Putamen (tissue), 1 donor: ENCODE measurements around the gene EVA1A.
"Not testable (repeated sequence)": the region's sequence is repeated elsewhere in the genome, so short reads cannot be mapped to it uniquely, and the experiment has no call there.

Experiments used
- DNase-seq: peaks from one replicate; pipeline ENCODE4 v3.0.0-alpha.2; 2016; ENCODE audit warnings: low spot score

The EVA1A gene

DNA sequence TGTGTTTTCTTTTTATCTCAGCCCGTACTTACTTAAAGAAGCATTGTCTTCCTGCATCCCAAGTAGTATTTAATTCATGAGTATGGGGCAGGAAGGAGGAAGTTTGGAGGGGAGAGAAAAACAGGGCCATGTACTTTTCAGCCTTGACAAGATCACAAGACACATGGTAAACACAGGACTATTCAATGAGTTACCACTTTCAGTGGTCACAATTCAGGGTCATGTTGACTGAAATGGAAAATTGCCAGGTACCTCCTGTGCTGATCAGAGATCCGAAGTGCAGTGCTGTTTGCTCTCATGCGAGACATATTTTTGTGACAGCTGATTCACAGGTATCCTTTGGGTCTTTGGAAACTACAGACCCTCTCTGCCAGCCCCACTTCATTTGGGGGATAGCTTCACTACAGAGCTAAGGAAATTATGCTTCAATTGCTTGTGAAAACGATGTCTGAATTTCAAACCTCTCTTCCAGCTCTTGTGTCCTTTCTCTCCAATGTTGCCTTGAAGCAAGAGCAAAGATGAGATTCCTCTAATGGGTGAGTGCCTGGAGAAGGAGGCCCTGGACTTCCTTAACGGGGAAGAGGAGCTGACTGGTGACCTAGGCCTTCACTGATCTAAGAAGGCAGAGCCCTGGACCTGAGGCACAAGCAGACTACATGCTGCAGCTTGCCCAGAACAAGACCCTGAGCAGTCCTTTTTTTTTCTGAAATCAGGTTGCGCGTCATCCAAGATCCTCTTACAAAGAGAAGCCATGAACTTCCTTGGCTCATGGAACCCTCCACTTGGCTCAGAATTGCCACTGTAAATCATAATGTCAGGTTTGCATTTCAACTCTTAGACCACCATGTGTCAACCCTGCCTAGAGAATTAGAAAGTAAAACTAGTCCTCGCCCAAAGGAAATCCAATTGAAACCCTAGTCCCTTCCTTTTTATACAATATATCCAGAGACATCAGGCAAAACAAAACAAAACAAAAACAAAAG, 44.1 kb downstream of the EVA1A start:
- DNase-seq: no peak

DNA sequence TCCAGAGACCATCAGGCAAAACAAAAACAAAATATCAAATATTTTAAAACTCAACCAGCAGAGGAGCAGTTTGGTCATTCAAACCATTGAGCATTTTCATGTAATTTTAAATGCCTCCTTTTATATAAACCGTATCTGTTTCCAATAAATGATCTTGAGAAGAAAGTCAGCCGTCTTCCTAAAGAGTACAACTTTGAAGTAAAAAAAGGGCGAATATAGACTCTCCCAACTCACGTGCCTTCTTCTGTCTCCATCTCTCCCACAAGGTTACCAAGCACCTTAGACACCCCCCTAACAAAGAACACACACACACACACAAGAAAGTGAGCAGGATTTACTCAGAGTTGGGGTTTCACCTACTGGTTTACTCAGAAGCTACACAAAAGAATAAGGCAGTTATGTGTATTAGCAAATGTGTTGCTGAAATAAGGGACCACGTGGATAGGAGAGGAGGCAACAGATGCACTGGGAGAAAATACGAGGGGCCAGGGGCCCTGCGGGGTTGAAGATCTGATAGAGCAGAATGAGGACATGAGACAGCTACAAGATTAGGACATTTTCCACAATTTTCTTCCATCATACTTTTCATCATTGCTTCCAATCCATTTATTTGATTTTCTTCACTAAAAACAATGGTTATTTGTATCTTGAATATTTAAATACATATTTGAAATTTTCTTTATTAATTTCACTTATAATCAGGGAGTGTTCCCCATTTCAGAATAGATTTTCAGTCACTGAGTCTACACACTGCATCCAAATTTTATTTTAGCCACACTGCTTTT, 45.0 kb downstream of the EVA1A start:
- DNase-seq: no peak

DNA sequence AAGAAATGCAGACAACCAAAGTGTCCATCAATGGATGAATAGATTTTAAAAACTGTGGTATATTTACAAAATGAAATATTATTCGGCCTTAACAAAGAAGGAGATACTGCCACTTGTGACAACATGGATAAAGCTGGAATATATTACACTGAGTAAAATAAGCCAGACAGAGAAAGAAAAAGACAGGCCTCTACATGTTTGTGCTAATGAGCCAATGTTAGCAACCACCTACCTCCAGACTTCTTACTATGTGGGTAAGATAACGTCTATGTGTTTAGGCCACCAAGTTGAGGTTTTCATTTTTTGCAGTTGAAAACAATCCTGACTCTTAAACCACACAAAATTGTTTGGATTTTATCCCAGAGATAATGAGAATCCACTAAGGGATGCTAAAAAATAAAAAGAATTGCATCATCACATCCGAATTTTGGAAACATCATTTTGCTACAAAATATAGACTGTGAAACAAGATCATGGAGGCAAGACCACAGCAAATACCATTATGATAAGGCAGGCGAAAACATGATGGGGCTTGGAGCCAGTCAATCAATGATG, 47.0 kb downstream of the EVA1A start:
- no peak for DNase-seq

DNA sequence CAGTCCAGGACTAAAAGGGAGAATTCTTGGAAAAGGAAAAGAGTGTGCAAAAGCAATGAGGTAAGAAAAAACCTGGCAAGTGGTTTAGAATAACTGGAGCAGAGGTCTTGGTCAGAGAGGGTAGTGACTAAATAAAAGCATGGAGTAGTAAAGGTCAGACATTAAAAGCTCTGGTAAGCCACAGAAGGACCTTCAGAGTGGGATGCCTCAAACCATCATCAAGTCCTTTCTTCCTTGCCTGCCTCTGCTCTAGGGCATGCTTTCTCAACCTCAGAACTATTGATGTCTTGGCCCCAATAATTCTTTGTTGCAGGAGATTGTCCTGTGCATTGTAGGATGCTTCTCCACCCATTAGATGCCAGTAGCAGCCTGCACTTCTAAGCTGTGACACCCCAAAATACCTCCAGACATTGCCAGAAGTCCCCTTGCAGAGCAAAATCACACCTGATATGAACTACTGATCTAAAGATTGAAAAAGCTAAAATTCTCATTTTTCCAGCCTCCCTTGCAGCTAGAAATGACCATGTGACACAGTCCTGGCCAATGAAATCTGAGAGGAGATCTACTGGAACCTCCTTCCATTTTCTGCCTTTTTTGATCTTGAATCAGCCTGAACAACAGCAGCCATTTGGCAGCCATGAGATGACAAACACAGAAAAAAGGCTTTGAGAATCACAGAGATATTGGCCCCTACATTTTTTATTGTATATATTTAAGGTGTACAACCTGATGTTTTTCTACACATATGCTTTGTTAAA, 48.1 kb downstream of the EVA1A start:
- DNase-seq: no peak

DNA sequence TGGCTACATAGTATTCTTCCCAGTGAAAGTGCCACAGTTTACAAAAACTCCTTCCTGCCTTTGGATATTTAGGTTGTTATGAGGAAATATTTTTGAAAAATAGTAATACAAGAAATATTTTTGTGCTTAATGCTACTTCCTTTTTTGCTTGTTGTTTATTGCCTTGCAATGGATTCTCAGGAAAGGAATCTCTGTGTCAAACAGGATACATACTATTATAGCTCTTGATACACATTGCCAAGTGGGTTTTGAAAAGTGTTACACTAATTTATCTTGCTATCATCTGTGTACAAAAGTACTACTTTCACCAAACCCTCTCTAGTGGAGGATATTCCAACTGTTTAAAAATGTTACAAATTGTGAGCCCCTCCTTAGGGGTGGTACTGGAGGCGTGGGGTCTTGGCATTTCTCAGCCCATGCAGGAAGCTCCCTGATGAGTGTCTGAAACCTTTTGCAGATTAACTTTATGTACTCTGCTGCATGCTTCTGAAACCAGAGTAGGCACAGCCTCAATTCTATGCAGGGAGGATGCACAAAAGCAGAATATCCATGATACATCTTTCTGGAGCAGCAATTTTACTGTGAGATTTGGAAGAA, 54.5 kb downstream of the EVA1A start:
- no peak for DNase-seq

DNA sequence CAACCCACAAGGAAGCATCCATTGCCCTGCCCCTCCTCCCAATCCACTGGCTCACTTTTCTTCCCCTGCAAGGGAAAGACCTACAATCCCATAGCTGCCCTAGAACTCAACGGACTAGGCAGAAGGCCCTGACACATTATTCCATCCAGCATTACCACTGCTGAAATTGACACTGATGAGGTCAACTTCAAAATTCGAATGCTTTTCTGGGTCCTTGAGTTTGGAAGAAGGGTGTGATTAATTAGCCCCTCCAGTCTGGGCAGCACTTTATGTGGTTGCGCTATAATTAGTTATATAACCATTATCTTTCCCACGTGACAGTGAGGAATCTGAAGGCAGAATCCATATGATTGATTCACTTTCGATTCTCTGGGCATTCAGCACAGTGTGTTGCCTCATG, 55.7 kb downstream of the EVA1A start:
- no peak for DNase-seq

DNA sequence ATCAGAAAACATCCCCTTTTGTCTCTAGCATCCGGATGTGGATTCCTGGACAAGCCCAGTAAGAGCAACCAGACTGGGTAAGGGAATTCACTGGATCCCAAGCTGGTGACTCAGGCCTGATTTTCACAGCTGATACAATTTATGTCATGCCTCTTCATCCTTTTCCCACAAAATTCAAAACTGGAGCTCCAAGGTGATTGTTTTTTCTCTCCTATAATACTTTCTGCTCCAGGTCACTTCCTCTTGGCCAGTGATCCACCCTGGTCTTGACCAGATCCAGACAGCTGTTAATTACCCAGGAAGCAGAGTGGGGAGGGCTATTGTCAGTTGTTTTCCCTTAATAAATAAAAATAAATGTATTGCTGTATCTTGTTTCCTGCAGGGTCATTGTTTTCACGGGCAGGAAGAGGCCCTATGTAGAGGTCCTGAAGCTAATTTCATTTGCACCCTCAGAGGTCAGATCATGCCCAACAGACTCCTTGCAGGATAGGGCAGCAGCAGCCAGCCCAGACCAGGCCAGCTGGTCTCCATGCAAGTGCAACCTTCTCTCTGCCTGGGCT, 57.6 kb downstream of the EVA1A start:
- no peak for DNase-seq

DNA sequence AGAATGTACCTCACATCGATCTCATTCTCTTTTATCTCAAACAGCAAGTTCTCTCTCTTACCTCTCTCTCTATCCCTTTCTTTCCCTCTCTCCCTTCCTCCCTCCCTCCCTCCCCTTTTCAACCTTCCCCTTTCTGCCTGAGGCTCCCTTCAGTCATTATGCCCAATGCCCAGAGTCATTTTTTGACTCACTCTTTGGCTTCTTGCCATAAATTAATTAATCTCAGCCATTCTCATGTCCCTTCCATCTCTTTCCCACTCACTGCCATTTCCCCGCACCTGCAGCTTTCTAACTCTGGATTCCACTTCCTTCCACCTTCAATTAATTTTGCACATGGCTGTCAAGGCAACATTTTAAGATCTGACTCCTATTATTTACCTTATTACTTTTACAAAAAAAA, 60.1 kb downstream of the EVA1A start:
- DNase-seq: no peak

DNA sequence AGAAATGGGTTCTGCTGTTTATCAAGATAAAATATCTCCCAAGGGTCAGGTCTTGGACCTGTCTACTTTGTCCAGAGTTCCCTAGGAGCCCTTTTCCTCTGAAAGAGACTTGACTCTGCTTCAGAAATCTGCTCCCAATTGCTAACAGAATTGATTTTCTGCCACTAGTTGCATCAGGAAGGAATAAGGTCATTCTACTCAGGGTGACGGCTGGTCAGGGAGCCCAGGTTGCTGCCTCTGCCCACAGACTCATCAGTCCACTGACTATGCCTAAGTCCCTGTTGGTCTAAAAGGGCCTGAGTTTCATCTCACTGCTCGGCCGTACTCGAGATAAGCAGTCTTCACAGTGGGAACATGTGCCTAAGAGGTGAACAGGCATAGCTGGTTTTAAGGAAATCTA, 61.2 kb downstream of the EVA1A start:
- DNase-seq: no peak

DNA sequence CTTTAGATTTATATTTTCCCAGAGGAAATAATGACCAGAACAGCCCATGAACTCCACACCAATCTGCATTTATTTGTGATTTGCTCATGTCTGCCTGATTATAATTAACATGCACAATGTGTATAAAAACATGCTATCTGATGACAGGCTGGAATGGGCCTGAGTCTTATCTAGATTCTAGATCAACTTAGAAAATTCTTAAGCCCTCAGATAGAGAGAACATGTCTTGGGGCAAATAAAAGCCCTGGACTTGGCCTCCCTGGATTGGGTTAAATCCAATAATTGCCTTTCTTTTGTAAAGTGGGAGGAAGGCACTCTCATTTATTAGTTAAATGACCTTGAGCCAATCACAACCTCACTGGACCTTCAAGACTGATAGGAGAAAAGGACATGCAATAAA, 61.8 kb downstream of the EVA1A start:
- DNase-seq: no peak

DNA sequence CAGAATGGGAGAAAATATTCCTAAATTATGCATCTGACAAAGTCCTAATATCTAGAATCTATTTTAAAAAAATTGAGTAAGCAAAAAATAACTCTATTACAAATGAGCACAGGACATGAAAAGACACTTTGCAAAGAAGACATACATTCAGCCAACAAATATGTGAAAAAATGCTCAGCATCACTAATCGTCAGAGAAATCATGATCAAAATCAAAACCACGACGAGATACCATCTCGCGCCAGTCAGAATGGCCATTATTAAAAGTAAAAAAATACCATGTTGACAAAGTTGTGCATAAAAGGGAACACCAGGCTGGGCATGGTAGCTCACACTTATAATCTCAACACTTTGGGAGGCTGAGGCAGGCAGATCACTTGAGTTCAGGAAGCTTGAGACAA, 63.5 kb downstream of the EVA1A start:
- DNase-seq: no peak

DNA sequence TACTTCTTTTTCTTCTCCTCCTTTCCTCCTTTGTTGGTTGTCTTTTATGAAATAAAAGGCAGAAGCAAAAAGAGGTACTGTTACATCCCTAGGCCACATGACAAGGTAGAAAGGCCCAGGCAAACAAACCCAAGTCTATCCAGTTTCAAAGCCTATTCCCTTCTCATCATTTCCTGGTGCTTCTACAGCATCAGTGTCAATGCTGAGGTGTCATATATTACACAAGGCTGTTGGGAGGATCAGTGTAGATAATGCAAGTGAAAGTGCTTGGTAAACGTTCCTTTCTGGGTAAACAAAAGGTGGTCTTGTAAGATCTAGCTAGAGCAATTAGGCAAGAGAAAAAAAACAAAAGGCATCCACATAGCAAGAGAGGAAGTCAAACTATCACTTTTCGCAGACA, 64.9 kb downstream of the EVA1A start:
- DNase-seq: no peak

DNA sequence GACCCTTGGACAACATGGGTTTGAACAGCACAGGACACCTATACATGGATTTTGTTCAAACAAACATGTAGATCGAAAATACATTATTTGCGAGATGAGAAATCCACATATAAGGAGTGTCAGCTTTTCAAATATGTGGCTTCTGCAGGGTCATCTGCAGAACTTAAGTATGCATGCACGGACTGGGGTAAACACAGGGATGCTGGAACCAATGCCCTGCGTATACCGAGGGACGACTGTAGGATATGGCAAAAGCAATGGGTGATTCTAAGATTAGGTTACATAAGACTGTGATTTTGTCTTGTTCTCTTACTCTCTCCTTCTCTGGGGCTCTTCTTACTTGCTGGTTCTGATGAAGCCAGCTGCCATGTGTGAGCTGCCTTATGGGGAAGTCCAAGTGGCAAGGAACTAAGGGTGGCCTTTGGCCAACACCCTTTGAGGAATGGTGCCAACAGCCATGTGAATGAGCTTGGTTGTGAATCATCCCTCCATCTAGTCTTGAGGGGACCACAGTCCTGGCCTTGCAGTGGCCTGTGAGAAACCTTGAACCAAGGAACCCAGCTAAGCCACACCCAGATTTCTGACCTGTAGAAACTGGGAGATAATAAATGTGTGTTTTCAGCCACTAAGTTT, 66.5 kb downstream of the EVA1A start:
- no peak for DNase-seq

DNA sequence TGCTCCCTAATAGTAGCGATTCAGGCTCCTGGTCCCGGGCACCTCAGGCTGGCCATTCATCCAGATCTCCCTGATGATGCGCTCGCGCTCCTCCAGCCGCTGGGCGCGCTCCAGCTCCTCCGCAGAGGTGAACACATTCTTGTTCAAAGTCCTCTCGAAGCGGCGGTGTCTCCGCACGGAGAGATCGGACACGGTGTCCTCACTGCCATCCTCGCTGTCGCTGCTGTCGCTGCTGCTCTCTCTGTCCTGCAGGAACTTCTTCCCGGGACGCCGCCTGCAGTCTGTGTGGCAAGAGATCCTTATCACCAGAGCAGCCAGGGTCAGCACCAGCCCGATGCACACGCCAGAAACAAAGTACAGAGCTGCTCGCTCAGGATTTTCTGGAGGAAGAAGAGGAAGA, 67.5 kb downstream of the EVA1A start:
- no peak for DNase-seq

DNA sequence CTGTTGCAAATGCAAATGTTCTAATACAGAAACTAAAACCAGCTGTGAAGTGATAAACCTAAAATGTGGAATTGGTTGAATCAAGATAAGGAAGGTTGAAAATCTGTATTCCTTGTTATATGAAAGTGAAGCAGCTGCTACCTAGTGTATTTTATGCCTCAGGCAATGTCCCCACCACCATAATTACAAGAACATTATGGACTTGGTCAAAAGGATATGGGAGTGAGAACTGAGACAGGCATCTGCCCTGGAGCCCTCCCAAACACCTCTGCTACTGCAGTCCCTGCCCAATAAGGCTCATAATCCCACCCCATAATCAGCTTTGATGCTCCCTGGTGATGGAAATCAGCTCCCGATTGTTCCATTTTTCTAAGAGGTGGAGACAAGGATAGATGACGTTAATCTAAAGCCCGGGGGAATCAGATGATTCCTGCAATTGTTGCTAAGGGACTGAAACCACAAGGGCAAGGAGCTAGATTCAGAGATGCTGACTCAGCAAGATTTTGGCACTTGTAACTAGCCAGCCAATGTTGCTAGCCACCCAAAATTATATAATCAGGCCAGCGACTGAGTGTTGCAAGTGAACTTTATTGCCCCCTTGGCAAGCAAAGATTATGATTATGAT, 69.5 kb downstream of the EVA1A start:
- no peak for DNase-seq

DNA sequence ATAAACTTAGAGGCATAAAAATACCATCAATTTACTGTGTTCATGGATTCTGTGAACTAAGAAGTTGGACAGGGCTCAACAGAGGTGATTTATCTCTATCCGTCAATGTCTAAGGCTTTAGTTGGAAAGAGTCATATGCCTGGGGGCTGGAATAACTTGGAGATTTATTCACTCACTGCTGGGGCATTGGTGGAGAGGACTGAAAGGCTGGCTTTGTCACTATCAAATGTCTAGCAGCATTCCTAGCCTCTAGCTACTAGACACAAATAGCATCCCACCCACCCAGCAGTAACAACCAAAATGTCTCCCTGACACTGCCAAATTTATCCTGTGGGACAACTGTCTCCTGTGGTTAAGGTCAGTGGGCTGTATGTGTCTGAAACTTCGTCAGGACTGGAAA, 71.0 kb downstream of the EVA1A start:
- no peak for DNase-seq

DNA sequence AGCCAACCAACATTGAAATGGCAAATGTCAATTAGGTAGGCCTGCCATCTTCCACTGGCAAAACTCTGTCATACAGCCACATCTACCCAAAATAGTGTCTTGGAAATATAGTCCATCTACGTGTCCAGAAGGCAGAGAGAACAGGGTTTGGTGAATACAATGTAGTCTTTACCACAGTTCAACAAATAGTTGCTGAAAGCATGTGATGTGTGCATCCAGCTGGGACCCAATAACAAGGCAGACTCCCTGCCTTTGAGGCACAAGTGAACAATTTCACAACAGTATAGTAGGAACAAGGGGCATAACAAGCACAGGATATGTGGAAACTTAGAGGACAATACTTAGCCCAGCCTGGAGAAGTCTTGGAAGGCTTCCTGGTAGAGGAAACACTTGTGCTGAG, 72.6 kb downstream of the EVA1A start:
- no peak for DNase-seq

DNA sequence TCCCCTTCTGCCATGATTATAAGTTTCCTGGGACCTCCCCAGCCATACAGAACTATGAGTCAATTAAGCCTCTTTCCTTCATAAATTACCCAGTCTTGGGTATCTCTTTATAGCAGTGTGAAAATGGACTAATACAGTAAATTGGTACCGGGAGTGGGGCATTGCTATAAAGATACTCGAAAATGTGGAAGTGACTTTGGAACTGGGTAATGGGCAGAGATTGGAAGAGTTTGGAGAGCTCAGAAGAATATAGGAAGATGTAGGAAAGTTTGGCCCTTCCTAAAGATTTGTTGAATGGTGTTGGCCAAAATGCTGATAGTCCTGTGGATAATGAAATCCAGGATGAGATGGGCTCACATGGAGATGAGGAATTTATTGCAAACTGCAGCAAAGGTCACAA, 74.0 kb downstream of the EVA1A start:
- DNase-seq: not testable (repeated sequence)

DNA sequence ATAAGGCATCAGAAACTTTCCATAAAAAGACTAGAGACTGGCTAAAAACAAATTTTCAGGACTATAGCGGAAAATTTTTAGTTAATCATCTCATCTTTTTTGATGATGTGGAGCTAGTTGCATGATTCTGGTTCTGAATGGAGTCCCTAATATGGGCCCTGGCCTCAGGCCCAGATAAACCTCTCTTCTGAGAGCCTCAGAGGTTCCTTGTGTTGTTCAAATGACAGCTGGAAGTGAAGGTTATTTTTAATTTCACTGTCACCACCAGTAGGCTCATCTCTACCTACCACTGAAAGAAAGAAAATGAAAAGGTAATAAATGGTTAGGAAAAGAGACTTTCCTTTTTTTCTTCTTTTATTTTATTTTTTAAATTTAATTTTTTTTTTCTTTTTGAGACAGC, 75.9 kb downstream of the EVA1A start:
- DNase-seq: no peak

DNA sequence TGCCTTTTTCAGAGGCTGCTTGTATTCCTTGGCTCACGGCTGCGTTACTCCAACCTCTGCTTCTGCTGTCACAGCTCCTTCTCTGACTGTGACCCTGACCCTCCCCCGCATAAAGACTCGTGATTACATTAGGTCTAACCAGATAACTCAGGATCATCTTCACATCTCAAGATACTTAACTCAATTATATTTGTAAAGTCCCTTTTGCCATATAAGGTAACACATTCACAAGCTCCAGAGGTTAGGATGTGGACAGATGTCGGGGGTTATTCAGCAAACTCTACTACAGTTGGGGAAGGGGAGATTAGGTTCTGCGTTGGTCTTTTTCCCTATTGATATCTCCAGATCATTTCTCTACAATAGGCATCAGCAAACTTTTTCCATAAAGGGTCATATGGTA, 76.9 kb downstream of the EVA1A start:
- no peak for DNase-seq

DNA sequence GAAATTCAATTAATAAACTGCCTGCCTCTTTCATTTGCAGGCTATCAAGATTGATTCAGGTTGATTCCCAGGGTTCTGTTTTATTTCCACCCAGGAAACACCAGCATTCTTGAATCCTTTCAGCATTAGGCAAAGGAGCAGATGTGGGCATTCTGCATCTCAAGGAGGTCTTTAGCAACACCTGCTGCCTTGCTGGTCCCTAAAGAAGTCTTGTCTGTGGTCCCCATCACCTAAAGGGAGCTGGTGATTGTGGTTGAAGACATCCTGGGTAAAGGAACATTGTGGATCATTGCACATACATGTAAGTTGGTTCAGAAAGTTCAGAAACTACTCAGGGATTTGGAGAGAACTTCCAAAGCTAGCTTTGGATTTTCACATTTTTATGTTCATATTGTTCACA, 78.3 kb downstream of the EVA1A start:
- DNase-seq: no peak
